GM21723 (cell line): Measurements from ENCODE around the gene SARNP.
"Not testable (repeated sequence)": the region's sequence is repeated elsewhere in the genome, so short reads cannot be mapped to it uniquely, and the experiment has no call there.

ENCODE experiments used
- ATAC-seq: cut with Tn5 transposase; IDR thresholded peaks from one replicate; pipeline ENCODE4 v1.9.1; 2021; ENCODE audit warnings: mild to moderate bottlenecking, moderate library complexity; ENCODE audit not compliant: unreplicated experiment

SARNP gene, protein sequence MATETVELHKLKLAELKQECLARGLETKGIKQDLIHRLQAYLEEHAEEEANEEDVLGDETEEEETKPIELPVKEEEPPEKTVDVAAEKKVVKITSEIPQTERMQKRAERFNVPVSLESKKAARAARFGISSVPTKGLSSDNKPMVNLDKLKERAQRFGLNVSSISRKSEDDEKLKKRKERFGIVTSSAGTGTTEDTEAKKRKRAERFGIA

DNA sequence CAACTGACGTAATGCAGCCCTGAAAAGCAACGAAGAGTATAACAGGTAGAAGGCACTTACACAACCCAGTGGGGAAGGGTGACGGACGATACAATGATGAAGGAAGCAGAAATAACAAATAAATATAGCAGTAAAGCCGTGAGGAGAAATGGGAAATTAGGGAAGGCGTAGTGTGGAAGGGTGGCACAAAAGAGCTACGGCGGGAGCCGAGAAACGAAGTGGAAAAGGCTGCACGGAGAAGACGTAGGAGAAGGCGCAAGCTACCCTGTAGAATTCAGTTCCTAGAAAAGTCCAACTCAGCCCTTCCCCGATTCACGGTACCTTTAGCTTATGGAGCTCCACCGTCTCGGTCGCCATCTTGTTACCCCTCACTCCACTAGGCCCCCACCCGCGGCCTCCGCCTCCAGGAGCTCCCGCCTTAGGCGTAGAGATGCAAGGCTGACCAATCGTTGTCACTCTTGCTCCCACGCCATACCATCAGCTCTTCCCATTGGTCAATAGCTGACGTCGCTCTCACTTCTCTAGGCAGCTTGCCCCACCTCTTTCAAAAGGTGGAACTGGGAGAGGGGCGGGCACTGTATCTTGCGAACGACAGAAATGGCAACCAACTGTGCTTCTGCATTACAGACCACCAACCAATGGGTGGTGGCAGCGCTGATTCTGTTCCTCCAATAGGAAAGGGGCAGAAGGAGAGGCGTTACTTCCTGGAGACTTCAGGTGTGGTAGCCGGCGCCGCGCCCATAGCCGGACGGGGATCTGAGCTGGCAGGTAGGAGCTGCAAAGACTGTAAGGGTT is at the start of gene SARNP, which contains the start of gene ORMDL2:
TSS of gene SARNP (minus strand) at position 380 of the 795 bp plus-strand sequence. CDS start at position 357, 23 bp downstream.
TSS of gene ORMDL2 (plus strand) at position 697 of the 795 bp plus-strand sequence. CDS start 959 bp downstream, outside the sequence.
- ATAC-seq, result peak; percentile 97

DNA sequence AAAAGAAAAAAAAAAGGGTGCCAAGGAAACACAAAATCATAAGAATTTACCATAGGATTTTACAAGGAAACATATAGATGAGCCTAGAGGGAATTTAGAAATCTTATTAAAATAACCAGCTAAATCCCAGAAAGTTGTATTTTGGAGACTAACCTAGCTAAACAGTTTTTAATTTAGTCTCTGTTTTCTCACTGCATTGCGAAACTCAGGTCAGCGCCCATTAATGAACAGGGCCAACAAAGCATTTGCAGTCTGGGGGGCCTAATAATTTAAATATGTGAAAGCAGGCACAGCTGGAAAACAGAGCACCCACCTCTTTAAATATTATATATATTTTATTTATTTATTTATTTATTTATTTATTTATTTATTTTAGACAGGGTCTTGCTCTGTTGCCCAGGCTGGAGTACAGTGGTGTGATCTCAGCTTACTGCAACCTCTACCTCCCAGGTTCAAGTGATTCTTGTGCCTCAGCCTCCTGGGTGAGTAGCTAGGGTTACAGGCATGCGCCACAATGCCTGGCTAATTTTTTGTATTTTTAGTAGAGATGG is 49.0 kb upstream of the SARNP start:
- ATAC-seq, result not testable (repeated sequence)

DNA sequence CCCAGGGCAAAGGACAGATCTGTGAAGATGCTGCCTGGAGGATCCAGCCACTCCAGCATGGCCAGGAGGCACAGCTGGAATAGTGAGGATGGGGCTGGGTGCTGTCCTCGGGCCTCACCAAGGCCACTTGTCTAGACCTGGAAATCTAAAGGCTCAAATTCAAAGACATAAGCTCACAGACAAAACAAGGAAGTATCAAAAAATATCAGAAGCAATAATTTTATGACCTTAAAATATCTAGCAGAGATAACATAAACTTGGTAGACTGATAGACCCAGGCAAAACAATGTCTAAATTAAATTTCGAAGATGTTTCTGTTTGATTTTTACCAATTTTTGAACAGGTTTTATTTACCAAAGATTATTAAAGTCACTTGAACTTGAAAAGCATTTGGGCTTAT is 47.8 kb upstream of the SARNP start:
- no peak for ATAC-seq

DNA sequence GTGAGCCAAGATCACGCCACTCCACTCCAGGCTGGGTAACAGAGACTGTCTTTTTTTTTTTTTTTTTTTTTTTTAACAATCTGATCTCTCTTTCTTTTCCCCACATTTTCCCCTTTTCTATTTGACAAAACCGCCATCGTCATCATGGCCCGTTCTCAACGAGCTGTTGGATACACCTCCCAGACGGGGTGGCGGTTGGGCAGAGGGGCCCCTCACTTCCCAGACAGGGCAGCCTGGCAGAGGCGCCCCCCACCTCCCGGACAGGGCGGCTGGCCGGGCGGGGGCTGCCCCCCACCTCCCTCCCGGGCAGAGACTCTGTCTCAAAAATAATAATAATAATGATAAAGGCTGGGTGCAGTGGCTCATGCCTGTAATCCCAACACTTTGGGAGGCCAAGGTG is 45.4 kb upstream of the SARNP start:
- ATAC-seq, result not testable (repeated sequence)

- no peak for ATAC-seq
Measured at GRCh38 chr12:55862286-55862685, 44.8 kb upstream of the SARNP start.

DNA sequence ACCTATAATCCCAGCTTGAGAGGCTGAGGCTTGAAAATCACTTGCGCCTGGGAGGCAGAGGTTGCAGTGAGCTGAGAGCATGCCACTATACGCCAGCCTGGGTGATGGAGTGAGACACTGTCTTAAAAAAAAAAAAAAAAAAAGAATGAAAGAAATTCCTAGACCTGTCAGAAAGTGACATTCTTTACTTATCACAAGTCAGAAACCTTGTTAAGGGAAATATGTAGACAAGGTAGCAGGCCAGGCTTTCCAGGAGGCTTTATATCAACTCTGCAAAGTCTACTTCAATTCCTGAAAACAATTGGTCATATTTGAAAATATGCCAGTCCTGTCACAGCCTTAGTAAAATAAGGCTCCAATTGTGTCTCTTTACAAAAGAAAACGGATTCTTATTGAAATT is 44.3 kb upstream of the SARNP start:
- ATAC-seq, result no peak

DNA sequence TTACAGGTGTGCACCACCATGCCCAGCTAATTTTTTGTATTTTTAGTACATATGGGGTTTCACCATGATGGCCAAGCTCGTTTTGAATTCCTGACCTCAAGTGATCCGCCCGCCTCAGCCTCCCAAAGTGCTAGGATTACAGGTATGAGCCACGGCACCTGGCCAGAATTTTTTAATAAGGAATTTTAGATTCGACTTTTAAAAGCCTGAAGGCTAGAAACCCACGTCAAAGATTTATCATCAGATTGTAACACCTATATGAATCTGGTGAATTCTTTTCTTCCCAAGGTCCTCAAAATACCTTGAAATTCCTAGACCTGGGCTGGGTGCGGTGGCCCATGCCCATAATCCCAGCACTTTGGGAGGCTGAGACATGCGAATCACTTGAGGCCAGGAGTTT is 43.9 kb upstream of the SARNP start:
- no peak for ATAC-seq

DNA sequence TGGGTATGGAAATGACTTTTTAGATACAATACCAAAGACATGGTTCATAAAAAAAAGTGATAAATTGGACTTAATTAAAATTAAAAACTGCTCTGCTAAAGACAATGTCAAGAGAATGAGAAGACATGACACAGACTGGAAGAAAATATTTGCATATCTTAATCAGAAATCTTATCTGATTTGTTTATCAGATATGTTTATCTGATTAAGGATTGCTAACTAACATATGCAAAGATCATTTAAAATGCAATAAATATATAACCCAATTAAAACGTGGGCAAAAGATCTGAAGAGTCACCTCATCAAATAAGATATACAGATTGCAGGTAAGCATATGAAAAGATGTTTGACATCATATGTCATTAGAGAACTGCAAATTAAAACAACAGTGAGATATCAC is 35.2 kb upstream of the SARNP start:
- no peak for ATAC-seq

DNA sequence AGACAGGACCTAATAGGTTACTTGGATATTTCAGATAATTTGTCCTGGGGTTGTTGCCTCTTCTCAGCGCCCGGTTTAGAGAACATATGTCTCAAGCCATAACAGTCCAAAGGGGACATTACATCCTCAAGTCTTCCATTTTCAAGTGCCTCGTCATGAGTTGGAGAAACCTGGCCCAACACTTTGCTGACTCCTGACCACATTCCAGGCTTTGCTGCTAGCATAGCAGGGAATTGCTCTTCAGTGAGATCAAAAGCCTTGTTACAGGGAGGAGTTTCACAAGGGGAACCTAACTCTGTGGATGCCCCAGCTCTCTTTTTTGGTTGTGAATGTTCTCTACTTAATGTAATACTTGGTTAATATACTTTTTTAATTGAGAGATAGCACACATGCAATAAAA is 33.4 kb upstream of the SARNP start:
- ATAC-seq, result no peak

GRCh38 chr12:55850401-55850800 is 32.9 kb upstream of the SARNP start:
- no peak for ATAC-seq

GRCh38 chr12:55849616-55850343 is 32.3 kb upstream of the SARNP start:
- no peak for ATAC-seq

- no peak for ATAC-seq
Measured at GRCh38 chr12:55847603-55848291, 30.2 kb upstream of the SARNP start.

- ATAC-seq, result no peak
Measured at GRCh38 chr12:55847033-55847432, 29.5 kb upstream of the SARNP start.

- ATAC-seq, result no peak
Measured at GRCh38 chr12:55845785-55846496, 28.4 kb upstream of the SARNP start.

DNA sequence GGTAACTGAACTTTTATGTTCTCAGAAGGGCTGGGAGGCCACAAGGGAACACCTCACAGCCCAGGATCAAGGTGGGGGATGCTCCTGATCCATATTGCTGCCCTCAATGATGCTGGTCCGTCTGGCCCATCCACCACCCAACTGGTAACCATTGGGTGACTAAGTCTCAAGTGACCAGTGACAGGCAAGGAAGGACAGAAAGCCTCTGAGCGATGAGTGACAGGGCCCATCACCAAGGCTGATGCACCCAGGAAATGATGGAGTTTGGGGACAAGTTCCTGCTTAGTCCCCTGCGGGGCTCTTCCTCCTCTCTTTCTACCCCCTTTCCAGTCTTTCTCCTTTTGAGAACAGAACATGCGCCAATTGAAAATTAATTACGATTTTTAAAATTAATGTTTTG is 27.8 kb upstream of the SARNP start:
- no peak for ATAC-seq

DNA sequence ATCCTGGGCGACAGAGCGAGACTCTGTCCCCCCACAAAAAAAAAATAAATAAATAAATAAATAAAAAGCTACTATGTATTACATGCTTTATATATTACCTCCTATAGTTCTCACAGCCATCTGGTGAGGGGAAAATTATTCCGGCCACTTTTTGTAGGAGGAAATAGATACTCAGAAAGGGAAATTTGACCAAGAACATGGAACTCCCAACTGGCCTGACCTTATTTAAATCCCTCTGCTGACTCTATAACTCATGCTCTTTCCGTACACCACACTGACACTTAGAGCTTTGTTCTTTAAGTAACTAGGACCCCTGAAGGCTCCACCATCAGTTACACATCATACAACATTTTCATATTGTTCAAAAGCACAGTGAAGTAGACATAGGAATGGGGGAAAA is 27.4 kb upstream of the SARNP start:
- ATAC-seq, result no peak

- no peak for ATAC-seq
Measured at GRCh38 chr12:55843431-55843830, 25.9 kb upstream of the SARNP start.

DNA sequence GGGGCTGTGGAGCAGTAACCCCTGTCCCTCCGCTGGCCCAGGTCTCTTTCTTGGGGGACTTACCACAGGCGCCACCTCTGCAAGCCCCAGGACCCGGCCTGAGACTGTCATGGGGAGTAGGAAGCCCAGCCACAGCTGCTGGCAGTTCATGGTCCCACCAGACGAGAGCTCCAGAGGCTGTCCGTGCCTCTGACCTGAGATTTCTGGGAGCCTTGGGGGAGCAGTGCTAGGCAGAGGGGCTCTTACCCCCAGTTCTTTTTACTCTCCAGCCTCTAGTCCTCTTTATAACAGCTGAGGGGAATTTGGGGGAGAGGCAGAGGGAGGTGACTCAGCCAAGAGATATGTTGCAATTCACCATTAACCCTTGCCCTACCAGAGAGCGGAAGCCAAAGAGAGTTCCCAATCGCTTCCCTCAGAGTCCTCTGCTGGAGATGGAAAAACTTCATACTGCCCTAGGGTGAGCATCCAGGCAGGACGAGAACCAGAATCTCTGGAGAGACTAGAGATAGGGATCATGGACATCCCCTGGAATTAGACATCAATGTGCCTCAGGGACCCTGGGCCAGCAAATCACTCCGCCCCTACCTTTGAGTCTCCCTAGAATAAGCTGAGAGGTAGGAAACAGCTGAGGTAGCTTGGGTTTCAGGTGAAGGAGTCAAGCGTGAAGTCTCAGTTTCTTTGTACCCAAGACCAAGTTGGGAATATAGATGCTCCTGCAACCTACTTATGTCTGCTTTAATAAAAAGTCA is 25.3 kb upstream of the SARNP start, which contains the start of gene MMP19:
TSS of gene MMP19 (minus strand) at position 256 of the 749 bp plus-strand sequence. CDS start at position 150, 106 bp downstream.
- no peak for ATAC-seq
